KG1 (cell line): ENCODE data around the gene RHBG.

ENCODE experiments used
- DNase-seq: peaks from one replicate; lab custom pipeline; 2025; lab: John Stamatoyannopoulos, UW

The RHBG gene

DNA sequence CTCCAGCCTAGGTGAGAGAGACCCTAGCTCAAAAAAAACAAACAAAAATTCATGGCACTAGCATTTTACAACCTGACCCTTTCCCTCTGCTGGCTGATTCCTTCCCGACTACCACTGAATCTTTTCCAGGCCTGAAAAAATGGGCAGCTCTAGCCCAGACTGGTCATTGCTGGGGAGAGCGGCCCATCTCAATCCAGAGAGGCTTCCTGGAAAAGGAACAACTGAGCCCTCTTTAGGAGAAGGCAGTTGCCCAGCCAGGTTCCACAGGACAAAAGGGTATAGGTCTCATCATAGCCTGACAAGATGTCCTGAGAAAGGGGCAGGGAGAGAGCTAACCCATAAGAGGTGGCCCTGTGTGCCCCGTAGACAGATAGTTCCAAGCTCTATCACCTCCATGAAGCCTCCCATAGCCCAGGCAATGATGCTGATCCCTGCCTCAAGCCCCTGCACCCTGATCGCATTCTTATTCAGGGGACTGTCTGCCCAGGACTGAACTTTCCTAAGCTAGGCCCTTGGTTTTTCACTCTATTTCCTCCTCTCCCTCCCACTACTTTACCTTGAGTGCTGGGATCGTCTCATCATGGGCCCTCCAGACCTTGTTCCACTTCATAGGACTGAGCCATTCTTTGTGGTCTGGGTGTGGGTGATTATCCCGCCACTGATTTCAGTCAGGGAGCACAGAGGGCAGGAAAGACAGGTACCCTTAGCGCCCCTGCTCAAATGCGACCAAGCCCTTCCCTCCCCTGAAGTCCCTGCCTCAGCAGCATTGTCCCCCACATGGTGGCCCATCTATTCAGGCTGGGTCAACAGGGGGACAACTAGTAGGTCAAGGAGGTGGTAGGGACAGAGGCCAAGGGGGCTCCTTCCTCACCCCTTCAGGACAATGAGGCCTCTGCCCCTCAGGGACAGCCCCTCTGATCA, 18.2 kb downstream of the RHBG start:
- no peak for DNase-seq

DNA sequence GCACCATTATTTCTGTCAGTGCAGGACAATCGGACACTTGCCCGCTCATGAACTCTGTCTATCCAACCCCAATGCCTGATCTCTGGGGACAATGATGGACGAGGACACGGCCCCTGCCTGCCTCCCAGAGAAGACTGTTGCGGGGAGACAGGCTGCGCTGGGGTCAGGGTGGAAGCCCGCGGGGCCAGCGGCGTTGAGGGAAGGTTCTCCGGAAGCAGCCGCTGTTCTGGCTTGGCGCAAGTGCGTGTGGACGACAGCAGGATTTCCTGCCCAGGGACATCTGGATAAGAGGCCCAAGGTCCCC, 18.8 kb downstream of the RHBG start:
- no peak for DNase-seq

DNA sequence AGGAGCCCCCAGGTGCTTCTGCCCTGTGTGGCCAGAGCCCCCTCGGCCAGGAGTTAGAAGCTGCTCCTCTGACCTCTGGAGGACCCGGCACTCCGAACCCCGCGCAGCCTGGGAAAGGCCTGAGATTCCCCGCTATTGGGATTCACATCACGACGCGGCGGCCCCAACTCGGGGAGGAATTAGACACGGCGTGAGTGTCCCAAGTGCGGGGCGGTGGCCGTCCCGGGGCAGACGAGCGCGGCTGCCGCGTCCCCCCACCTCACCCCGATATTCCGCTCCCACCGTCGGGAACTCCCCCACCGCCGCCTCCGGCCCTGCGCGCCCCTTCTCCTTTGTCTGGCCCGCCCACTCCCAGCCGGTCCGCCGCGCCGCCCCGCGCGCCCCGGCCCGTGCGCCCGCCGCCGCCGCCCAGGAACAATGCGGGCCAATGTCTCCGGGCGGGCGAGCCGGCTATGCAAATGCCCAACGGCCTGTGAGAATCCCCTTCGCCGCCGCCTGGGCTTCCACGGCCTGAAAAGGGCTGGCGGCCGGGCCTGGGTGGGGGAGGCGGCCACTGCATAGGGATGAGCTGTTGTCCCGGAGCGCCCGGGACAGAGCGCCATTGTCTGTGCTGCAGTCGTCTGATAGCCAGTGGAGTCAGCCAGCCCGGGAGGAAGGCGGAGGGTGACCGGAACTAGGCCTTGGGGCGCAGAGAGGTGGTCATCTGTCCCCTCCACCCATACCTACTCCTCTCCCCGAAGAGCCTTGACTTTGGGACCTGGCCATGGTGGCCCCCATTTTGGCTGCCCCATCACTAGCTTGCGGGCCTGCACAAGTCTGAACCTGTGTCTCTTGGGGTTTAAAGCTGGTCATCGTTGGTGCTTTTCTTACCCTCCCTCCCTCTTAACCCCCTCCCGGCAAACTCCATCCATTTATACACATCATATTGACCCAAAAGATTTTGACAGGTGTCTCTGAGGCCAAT, 19.4 kb downstream of the RHBG start:
- DNase-seq: no peak

DNA sequence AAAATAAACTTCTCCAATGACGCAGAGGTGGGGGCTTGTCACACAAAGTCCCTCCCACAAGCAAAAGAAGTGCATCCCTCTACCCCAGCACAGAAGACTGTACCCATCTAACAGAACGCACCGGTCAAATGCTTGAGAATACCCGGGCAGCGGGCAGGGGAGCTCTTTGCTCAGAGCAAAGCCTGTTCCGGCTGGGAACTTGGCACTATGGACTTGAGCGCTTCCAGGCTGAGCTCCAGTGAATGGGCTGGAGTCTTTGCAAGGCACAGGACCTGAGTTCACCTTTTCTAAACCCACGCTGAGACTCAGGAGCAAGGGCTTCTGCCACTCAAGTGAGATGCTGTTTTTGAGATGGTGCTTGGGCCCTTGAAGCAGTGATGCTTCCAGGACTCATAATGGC, 20.3 kb downstream of the RHBG start:
- no peak for DNase-seq

DNA sequence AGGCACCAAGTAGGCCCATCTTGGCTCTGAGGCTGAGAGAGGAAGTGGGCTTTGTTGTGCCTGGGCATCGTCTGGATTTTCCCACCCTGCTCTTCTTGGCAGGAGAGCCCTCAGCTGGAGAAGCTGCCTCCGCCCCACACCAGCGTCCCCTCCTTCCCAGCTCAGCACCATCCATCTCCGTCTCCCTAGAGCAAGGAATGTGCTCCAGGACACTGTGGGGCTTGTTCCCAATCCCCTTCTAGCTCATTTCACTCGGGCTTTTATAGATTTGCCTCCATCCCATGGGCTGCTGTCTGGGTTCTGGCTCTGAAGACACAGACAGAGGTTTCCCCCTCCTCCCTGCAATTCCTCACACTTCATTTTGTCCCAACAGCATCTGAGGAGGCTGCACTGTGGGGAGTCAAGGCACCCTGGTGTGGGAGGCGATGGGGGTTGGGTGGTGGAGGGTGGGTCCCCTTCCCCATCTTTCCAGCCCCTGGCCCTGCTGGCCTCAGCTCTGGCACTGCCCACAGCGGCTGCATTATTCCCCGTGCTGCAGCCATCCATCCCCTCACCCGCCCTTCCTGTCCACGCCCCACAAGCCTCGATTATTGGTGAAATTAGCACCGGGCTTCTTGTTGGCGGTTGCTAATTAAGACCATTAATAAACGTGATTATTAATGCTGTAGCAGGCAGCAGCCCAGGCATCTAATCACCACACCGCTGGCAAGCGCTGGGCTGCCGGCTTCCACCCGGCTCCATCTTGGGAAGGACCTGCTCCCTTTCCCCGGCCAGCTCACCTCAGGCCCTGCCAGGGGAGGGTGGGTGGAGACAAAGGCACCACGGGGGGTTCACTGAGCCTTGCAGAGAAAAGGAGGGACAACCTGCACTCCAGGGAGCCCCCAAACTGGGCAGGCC, 21.7 kb downstream of the RHBG start:
- no peak for DNase-seq

DNA sequence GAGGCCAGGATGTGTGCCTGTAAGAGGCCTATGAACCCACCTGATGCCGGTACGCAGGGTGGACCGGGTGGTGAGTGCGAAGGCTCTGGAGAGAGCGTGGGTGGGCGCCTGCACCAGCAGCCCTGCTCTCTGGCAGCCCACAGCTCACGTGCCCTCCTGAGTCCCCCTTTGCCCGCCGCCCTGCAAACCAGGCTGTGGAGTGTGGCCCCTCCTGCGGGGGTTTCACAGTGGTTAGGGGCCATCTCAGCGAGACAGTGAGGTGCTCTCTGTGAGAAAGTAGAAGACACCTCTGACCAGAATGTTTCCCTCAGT, 22.3 kb downstream of the RHBG start:
- DNase-seq: no peak

DNA sequence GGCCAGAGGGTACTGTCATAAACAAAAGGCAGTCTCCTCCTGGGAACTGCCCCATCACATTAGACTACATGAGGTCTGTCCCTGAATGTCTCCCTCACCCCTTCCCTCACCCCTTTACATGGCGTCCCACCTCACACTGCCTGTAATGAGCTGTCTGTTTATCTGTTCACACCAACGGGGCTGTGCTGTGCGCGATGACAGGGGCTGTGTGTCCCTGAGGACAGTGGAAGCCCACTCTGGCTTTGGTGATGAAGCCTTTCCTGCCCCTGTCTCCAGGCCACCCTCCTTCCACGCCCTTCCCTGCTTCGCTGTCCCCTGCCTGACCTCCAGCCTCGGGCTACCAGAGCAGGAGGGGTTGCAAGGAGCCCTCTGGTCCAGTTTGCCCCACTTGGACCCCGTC, 22.7 kb downstream of the RHBG start:
- DNase-seq: no peak

DNA sequence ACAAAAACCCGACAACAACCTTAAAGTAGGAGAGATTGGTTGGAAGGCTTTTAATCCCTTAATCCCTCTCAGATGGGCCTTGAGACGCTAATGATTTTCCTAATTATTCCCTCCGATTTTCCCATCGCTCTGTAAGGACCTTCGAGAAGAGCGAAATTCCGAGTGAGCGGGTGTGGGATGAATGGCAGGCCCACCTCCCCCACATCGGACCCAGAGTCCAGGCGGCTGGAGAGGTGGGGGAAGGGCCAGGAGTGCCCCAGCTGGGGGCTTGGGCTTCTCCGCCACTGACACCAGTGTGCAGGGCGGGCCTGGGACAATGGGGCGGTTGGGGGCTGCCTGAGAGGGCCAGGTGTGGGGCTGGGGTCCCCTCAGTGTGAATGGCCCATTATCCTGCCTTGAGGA, 23.4 kb downstream of the RHBG start:
- DNase-seq: no peak

DNA sequence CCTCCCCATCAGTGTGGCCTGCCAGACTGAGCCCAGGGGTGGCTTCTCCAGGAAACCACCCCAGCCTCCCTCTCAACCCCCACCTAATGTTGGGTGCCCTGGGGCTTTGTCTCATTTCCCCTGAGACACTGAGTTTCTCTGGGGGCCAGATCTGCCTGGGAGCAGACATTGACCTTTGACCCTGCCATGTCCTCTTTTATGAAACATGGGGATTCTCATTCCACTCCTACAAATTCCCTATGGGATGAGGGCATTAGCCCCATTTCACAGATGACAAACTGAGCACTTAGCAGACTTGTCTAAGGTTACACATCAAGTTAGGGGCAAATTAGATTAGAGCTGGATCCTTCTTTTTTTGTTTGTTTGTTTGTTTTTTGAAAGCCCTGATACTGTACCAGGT, 24.1 kb downstream of the RHBG start:
- no peak for DNase-seq

DNA sequence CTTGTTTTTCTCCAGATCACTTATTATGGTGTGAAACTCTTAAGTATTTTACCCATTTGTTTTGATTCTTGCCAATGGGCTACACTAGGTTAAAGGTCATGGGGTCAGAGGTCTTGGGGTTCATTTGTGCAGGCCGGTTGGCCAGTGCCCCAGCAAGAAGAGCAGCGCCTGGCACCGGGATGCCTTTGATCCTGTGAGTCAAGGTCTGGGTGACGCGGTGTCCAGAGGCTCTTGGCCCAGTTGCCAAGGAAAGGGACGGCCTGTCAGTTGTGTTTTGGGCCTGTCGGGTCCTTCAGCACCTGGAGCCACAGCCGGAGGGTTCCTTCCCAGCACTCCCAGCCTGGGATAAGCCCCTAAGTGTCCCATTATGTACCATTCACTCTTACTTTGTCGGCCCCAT, 25.1 kb downstream of the RHBG start:
- DNase-seq: no peak

DNA sequence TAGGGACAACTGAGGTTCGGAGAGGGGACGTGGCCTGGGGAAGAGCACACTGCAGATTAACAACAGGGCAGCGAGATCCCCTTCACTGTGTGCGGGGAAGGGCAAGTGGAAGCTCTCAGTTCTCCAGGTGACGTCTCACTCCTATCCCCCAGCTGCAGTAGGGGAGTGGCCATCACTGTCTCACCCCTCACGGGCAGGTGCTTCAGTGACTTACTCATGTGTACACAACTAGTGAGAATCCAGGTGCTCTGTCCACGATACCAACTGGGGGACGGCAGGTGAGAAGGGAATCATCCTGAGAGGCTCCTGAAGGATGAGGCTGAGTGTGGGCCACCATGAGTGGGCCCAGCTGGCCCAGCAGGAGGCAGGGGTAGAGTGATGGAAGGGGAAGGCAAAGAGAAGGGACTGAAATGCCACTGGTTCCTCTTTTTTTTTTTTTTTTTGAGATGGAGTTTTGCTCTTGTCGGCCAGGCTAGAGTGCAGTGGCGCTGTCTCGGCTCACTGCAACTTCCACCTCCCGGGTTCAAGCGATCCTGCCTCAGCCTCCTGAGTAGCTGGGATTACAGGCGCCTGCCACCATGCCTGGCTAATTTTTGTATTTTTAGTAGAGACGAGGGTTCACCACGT, 25.9 kb downstream of the RHBG start:
- no peak for DNase-seq

DNA sequence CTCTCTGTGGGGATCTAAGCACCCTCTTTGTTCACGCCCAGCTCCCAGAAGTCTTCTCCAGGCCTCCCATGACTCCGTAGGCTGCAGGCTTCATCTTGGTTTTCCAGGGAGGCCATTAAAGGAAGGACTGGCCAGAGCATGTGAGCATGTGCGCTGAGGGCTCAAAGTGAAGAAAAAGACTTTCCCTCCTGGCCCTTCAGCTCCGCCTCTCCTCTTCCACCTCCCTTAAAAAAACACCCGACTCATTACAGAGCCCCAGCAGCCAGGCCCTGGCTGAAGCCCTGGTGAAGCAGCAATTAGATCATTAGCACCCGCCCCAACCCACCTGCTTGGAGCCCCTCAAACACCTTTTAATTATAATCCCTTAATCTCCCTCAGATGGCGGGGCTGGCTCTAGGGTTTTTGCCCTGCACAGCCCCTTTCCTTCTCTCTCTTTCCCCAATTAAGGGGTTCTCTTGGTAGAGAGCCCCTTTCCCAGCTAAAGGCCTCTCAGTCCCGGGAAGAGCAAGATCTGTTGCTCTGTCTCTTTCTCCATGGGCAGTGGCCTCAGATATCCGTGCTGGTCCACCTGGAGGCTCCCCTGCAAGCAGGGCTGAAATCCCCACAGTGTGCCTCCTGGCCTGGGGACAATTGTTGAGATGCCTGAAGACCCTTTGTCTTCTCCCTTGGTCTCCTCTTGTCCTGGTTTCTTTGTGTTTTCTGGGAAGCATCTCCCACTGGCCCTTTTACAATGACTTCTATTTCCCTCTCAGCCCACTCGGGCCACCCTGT, 30.5 kb downstream of the RHBG start:
- DNase-seq: no peak

DNA sequence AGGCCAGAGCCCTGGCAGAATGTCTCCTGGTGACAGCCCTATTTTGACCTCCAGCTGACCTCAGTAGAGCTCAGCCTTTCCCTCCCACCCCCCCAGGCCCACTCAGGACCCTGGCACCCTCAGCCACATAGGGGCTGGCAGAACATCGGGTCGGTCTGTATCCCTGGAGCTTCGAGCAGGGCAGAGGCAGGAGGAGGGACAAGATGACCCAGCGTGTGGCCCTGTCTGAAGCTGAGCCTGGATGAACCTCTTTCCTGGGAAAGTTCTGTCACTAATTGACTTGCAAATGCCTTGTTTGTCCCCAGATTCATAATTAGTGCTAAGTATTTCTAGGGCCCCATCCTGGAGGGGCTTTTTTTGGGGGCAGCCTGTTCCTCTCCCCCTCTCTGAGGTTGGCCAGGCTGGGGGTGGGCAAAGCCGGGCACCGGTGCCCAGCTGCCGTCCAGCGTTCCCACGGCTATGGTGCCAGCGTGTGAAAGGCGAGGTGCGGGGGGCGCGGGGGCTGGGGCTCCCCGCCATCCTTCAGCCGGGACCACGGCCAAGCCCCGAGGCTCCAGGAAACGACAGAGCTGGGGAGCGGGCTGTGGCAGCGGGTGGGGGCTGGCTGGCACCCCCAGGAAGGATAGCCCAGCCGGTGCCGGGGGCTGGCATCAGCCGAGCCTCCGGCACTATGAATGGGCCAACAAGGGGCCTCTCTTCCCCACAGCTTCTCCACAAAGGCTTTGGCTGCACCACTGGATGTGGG, 31.4 kb downstream of the RHBG start:
- no peak for DNase-seq

DNA sequence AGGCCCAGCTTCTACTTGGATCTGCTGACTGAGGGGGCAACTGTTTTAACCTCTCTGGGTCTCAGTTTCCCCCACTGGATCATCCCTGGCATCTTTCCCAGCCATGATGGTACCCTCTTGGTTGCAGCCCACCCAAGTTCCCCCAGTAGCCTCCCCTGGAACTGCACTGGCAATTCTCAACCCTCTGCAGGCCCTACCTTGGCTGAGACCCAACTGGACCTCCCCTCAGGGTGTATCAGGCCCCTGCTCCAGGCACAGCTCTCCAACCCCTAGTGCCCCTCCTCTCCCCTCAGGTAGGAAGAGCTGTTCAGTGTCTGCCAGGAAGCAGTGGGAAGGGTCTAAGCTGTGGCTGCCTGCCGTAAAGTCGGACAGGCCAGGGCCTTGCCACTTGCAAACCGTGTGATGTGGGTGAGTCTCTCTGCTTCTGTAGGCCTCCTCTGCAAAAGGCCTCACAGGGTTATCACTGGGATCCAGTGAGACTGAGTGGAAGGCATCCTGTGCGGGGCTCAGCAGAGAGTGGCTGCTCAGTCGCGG, 32.1 kb downstream of the RHBG start:
- no peak for DNase-seq

DNA sequence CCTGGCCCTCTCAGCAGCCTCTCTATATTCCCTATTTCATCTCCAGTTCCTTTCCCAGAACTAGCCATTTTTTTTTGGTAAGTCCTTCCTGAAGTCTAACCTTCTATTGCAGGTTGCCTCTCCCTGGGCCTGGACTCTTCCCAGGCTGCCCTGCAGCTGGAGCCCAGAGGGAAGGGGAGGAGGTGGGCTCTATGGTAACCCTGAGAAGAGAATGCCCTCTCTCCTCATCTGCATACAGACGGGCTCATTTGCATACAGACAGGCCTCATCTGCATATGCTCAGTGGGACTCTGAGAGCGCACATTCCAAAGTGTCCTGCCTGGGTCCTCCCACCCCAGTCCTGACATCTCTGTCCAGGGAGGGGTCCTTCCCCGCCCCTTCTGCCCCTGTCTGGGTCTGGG, 32.7 kb downstream of the RHBG start:
- no peak for DNase-seq

DNA sequence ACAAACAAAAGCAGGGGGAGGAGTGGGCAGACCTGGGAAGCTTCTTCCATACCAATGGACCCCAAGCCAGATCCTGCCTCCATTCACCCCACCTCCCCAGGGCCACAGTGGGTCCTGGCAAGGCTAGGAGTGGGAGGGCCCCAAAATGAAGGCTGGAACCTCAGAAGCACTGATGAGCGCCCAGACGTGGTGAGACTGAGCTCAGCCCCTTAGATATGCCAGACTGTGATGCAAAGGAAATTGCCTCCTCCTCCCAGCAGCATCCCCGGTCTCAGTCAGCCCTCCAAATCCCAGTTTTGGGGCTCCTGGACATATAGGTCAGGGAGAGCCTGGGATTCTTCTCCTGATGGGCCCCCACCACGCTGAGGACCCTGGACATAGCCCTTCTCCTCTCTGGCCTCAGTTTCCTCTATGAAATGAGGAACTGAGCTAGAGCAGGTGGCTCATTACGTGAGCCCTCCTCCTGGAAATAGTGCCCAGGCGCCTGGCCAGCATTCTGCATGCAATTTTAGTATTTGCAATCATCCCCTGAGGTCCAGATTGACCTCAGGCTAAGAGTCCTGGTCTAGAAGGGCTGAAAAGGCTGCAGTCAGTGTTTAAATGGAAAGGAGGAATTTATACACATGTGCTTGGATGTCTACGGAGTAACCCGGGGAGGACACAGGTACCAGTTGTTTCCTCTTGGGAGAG, 33.5 kb downstream of the RHBG start:
- DNase-seq: no peak

DNA sequence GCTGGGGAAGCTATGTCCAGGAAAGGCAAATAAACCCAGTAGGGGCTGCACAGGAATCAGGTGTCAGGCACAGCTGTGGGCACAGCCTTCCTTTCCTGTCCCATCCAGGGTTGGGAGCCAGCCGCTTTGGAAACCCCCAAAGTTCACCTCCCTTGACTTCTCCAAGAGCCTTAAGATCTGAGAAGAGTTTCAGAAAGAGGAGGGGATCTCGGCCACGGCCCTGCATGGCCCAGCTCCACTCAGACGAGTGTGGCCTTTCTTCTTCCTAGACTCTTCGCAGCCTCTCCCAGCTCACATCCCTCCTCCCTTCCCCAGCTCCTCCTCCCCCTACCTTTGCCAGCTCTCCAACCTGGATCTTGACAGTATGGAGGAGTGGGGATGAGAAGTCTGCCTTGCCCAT, 36.7 kb downstream of the RHBG start:
- DNase-seq: no peak

DNA sequence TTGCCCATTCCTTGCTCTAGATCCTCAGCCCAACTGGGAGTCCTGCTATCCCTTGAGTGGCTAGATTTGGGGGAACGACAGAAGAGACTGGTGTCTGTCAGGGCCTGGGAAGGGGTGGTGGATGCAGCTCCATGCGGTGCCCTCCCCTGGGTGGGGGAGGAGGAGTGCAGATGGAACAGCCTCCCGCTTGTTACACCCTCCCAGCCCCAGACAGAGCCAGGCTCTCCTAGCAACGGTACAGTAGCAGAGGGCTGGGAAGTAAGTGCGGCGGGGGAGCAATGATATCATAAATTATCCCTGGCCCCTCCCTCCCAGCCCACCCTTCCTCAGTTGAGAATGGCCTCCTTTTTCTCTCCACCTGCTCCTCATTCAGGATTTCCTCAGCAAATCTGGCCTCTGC, 37.2 kb downstream of the RHBG start:
- DNase-seq: no peak

DNA sequence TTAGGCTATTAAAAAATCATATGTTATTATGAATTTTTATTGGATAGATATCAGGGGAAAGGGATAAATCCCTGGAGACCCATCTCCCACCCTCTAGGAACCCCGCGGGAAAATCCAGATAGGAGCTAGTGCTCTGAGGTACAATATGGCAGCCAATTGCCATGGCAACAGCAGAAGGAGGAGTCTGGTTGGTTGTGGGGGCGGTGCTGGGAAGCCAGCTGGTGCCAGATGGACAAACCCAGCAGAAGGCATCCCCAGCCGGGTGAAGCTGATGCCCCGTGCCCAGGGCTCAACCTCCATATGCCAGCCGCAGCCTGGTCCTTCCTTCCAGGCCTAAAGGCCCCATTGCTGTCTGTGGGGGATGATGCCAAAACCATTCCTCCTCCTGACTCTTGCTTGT, 38.3 kb downstream of the RHBG start:
- DNase-seq: no peak

DNA sequence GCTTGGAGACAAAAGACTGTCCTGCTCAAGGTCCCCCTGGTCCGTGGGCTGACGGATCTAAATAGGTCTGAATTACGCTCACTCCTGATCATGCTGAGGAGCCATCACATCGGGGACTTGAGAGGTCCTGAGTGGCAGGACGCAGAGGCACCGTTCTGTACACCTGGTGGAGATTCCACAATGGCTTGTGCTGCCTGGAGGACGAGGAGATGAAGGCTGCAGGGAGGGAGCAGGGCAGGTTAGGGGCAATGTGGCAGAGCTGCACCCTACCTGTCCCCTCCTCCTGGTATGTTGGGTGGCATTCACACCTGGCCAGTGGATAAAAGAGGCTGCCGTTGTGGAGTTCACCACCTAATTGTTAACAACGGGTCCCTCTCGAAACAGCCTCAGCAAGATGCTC, 38.7 kb downstream of the RHBG start:
- no peak for DNase-seq
